ENCODE measurements around the gene SLPI.

SLPI gene

DNA sequence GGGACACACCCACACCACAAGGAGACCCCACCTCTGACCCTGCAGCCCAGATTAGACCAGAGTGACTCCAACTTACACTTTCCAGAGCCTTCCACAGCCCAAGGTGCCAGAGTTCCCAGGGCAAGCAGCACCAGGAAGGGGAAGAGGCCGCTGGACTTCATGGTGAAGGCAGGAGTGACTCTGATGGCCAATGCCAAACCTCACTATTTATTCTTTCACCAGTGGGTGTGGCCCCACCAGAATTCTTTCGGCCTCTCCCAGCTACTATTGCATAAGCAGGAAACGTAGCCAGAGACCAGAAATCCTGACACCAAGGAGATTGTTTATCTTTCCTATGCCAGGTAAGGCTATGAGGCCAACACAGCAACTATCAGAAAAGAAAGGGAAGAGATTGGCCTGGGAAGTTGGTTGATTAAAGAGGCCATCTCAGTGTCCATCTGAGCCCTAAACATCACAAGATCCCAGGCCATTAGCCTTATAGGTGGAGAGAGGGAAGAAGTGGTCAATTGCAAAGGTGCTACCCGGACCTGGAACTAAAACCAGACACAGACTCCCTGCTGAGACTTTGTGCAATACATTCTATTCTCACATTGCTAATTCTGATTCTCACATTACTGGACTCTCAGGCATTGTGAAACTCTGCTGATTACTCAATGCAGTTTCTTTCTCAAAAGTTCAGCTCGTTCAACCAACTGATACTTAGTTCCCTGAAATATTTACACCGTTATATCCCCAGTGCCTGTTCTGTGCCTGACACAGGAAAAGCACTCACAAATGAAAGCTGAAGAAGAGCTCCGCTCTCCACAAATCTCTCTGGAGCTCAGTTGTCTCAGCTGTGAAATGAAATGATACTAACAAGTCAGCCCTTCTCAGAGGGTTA, at the start of gene SLPI:
SLPI (minus strand) TSS at position 182 of the 880 bp plus-strand sequence; CDS start at position 161, 21 bp downstream.
- H3K27ac Mint-ChIP-seq, result no peak within 1 kb of the TSS
- peaks cover 0 to 3% of the 10 kb centered on the region in 2 donors for H3K4me1 Mint-ChIP-seq
- H3K9me3 Mint-ChIP-seq, result no peaks in the 10 kb centered on the region
- H3K36me3 Mint-ChIP-seq, result no peaks in the 10 kb centered on the region
- no peak within 1 kb of the TSS for H3K4me3 Mint-ChIP-seq
- H3K27me3 Mint-ChIP-seq, result peaks cover 44 to 52% of the 10 kb centered on the region in 2 donors
- DNase-seq, result no peak
- peak in 1 of 2 donors; percentile 27 for ATAC-seq (replicated peaks)

- Mint-ChIP-seq H3K27me3 (peaks cover 70 to 80% of the 10 kb centered on the region in 2 donors), H3K9me3 (no peaks in the 10 kb centered on the region), H3K4me1 (no peaks in the 10 kb centered on the region), H3K27ac (no peak overlapping the region), H3K4me3 (no peak overlapping the region), H3K36me3 (no peaks in the 10 kb centered on the region)
- no peak for DNase-seq
- ATAC-seq (replicated peaks), result no peak
Measured at GRCh38 chr20:45303586-45304463, 49.5 kb upstream of the SLPI start.

DNA sequence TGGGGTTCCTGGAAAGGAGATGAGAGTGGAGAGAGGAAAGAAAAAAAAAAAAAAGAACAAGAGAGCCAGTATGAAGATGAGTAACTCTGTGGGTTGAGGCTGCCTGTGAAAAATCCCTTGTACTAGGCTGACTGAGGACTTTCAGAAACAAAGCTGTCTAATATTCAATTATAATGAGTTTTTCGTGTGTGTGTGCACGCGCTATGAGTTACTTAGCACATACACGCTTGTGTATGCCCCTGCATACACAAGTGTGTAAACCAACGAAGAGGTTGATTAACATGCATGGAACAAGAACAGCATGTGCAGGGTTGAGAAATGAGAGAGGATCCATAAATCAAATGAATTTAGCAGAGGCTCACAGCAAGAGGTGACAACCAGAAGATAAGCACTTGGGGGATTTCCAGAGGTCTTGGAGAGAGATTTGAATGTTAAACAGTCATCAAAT, 47.5 kb upstream of the SLPI start:
- ATAC-seq (replicated peaks), result no peak
- no peaks in the 10 kb centered on the region for H3K36me3 Mint-ChIP-seq
- H3K9me3 Mint-ChIP-seq, result no peaks in the 10 kb centered on the region

DNA sequence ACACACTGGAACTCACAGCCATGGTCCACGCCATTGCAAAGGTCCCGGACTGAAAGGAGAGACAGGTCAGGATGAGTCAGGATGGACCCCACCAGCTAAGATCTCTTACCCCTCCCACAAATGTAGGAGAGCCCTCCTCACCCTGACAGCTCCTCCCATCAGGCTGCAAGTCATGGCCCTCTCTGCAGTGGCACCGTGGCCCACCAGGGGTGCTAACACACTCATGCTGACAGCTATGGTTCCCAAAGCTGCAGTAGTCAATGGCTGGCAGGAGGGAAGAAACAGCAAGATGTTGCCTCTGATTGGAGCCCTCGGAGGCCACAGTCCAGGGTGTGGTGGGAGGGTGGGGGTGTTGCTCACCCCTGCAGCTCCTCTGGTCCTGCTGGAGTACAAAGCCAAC, 46.6 kb upstream of the SLPI start:
- DNase-seq (no peak), ATAC-seq (replicated peaks) (peak; percentile 83 to 95)
- Mint-ChIP-seq H3K4me3 (no peak overlapping the region), H3K27ac (no peak overlapping the region), H3K27me3 (peaks cover 67 to 78% of the 10 kb centered on the region in 2 donors), H3K4me1 (no peaks in the 10 kb centered on the region), H3K9me3 (no peaks in the 10 kb centered on the region), H3K36me3 (no peaks in the 10 kb centered on the region)

More for the DNA sequence above, 47.5 kb upstream of the SLPI start:
- DNase-seq, result no peak
- H3K4me1 Mint-ChIP-seq, result no peaks in the 10 kb centered on the region
- no peak overlapping the region for H3K4me3 Mint-ChIP-seq
- no peak overlapping the region for H3K27ac Mint-ChIP-seq
- peaks cover 62 to 78% of the 10 kb centered on the region in 2 donors for H3K27me3 Mint-ChIP-seq

- no peaks in the 10 kb centered on the region for H3K4me1 Mint-ChIP-seq
- ATAC-seq (replicated peaks) (no peak), DNase-seq (no peak)
- no peaks in the 10 kb centered on the region for H3K9me3 Mint-ChIP-seq
- H3K27me3 Mint-ChIP-seq, result peaks cover 62 to 67% of the 10 kb centered on the region in 2 donors
- H3K27ac Mint-ChIP-seq, result no peak overlapping the region
- no peak overlapping the region for H3K4me3 Mint-ChIP-seq
- no peaks in the 10 kb centered on the region for H3K36me3 Mint-ChIP-seq
Measured at GRCh38 chr20:45299786-45300185, 45.4 kb upstream of the SLPI start.

GRCh38 chr20:45297786-45298497, 43.6 kb upstream of the SLPI start:
- DNase-seq, result no peak
- no peak for ATAC-seq (replicated peaks)
- no peak overlapping the region for H3K27ac Mint-ChIP-seq
- H3K27me3 Mint-ChIP-seq, result peaks cover 52 to 61% of the 10 kb centered on the region in 2 donors
- no peak overlapping the region for H3K4me3 Mint-ChIP-seq
- H3K9me3 Mint-ChIP-seq, result no peaks in the 10 kb centered on the region
- peaks cover 2 to 11% of the 10 kb centered on the region in 2 donors for H3K4me1 Mint-ChIP-seq
- no peaks in the 10 kb centered on the region for H3K36me3 Mint-ChIP-seq

DNA sequence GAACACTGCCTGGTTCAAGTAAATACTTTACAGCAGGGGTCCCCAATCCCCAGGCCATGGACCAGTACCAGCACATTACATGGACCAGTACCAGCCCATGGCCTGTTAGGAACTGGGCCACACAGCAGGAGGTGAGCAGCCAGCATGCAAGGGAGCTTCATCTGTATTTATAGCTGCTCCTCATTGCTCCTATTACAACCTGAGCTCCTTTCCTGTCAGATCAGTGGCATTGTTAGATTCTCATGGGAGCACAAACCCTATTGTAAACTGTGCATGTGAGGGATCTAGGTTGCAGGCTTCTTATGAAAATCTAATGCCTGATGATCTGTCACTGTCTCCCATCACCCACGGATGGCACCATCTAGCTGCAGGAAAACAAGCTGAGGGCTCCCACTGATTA, 40.3 kb upstream of the SLPI start:
- Mint-ChIP-seq H3K36me3 (no peaks in the 10 kb centered on the region), H3K27me3 (peaks cover 41 to 62% of the 10 kb centered on the region in 2 donors), H3K4me1 (peaks cover 14 to 26% of the 10 kb centered on the region in 2 donors), H3K4me3 (no peak overlapping the region), H3K9me3 (no peaks in the 10 kb centered on the region), H3K27ac (no peak overlapping the region)
- ATAC-seq (replicated peaks), result no peak
- DNase-seq, result no peak

GRCh38 chr20:45294003-45294368, 39.6 kb upstream of the SLPI start:
- Mint-ChIP-seq H3K4me1 (peaks cover 14 to 26% of the 10 kb centered on the region in 2 donors), H3K9me3 (no peaks in the 10 kb centered on the region), H3K27ac (no peak overlapping the region), H3K4me3 (peak overlapping the region; percentile 82), H3K36me3 (no peaks in the 10 kb centered on the region), H3K27me3 (peaks cover 38 to 60% of the 10 kb centered on the region in 2 donors)
- DNase-seq (no peak), ATAC-seq (replicated peaks) (no peak)

DNA sequence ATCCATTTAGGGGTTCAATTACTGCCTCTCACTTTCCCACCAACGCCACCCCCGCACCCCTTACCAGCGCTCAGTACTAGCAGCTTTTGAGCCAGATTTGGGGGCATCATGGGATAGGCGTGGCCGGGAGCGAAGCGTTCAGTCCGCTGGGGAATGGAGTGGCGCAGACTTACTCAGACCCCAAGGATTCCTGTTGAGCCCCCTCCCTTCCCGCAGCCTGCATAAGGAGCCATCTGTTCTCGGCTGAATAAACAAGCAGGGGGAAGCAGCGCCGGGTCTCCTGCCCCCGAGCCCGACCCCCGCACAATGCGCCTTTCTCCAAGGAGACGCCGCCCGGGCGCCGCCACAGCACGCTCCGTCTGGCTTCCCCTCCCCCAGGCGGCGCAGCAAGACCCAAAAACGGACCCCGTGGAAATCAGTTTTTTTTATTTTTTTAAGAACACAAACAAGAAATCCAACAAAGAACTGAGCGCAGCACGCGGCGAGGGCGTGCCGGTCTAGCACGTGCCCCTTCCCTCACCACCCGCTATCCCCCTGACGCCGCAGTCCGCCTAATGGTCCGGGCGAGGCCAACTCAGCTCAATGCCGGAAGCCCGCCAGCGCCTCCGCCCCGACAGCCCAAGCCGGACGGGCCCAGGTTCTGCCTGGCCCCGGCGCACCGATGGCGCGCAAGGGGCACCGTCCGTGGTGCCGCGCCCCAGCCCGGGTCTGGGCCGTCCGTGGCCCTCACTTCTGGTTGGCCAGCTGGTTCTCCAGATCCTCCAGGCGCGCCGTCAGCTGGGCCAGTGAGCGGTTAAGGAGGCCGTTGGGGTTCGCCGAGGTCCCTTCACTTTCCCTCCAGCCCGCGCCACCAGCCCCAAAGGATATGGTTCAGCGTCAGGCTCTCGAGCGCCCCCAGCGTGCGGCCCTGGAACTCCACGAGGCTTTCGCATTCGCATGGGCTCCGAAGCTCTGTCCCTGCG, 39.0 kb upstream of the SLPI start:
- Mint-ChIP-seq H3K4me3 (peak overlapping the region; percentile 82), H3K4me1 (peaks cover 14 to 26% of the 10 kb centered on the region in 2 donors), H3K27me3 (peaks cover 38 to 61% of the 10 kb centered on the region in 2 donors), H3K9me3 (no peaks in the 10 kb centered on the region), H3K36me3 (no peaks in the 10 kb centered on the region), H3K27ac (peak overlapping the region; percentile 75)
- ATAC-seq (replicated peaks), result peak; percentile 85 to 88
- DNase-seq, result peak; percentile 72

- H3K9me3 Mint-ChIP-seq, result no peaks in the 10 kb centered on the region
Measured at GRCh38 chr20:45292343-45292742, 38.0 kb upstream of the SLPI start.

DNA sequence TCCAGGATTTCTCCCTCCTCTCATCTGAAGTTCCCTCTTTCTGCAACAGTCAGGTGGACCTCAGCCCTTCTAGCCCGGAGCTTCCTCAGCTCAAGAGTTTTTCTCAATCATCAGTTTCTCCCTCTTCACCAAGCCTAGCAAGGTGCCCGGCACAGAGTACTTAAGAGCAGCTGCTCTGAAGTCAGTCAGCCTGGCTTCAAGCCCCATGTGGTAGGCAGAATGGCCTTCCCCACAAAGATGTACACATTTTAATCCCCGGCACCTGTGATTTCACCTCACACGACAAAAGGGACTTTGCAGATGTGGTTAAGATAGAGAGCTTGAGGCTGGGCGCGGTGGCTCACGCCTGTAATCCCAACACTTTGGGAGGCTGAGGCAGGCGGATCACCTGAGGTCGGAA, 37.2 kb upstream of the SLPI start:
- peak overlapping the region in 1 of 2 donors; percentile 19 for H3K4me3 Mint-ChIP-seq
- no peaks in the 10 kb centered on the region for H3K36me3 Mint-ChIP-seq
- no peak for ATAC-seq (replicated peaks)

More at GRCh38 chr20:45292343-45292742, 38.0 kb upstream of the SLPI start:
- Mint-ChIP-seq H3K36me3 (no peaks in the 10 kb centered on the region), H3K27ac (no peak overlapping the region), H3K27me3 (peaks cover 35 to 57% of the 10 kb centered on the region in 2 donors), H3K4me1 (peaks cover 14 to 26% of the 10 kb centered on the region in 2 donors), H3K4me3 (no peak overlapping the region)
- DNase-seq, result no peak
- ATAC-seq (replicated peaks), result no peak

GRCh38 chr20:45290677-45291355, 36.5 kb upstream of the SLPI start:
- Mint-ChIP-seq H3K9me3 (no peaks in the 10 kb centered on the region), H3K4me3 (no peak overlapping the region), H3K36me3 (no peaks in the 10 kb centered on the region), H3K27me3 (peaks cover 34 to 55% of the 10 kb centered on the region in 2 donors), H3K4me1 (peaks cover 14 to 26% of the 10 kb centered on the region in 2 donors), H3K27ac (no peak overlapping the region)
- peak; percentile 52 for DNase-seq
- peak; percentile 57 to 61 for ATAC-seq (replicated peaks)

More for the DNA sequence above, 37.2 kb upstream of the SLPI start:
- peaks cover 14 to 26% of the 10 kb centered on the region in 2 donors for H3K4me1 Mint-ChIP-seq
- H3K27me3 Mint-ChIP-seq, result peaks cover 39 to 60% of the 10 kb centered on the region in 2 donors
- DNase-seq, result no peak
- H3K27ac Mint-ChIP-seq, result peak overlapping the region; percentile 68
- H3K9me3 Mint-ChIP-seq, result no peaks in the 10 kb centered on the region
